Measurements from ENCODE around the gene KLF5. TPM values are rescaled to one million over a fixed set of nuclear protein-coding genes. Genes with fewer than 3 reads are reported as not detected.

KLF5 gene
- total and polyA plus RNA-seq, 10 of the 15 experiments (the other 5 are each of a cell fraction or from before 2014, with no cell fraction given) = 0.43 to 5.2 (median 1.0) TPM

- TF ChIP-seq, protein P1, sequence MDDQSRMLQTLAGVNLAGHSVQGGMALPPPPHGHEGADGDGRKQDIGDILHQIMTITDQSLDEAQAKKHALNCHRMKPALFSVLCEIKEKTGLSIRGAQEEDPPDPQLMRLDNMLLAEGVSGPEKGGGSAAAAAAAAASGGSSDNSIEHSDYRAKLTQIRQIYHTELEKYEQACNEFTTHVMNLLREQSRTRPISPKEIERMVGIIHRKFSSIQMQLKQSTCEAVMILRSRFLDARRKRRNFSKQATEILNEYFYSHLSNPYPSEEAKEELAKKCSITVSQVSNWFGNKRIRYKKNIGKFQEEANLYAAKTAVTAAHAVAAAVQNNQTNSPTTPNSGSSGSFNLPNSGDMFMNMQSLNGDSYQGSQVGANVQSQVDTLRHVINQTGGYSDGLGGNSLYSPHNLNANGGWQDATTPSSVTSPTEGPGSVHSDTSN (IDR thresholded peaks at IDR 0.05; ENCODE audit: insufficient replicate concordance, low read depth, low read length) = no peak
- peak in 2 of 3 experiments; percentile 14 to 25; a peak in 2 of 6 replicates for TF ChIP-seq CTCF (IDR thresholded peaks at IDR 0.05 in 2 of 3, conservative IDR thresholded peaks at IDR 0.05 in 1 of 3; ENCODE audit: control insufficient read depth in 2 of 3, extremely low read depth in 1 of 3, insufficient read depth in 1 of 3, low read depth in 3 of 3, low read length in 3 of 3)
- TF ChIP-seq E2F4 (IDR thresholded peaks at IDR 0.05; ENCODE audit: low read depth, low read length) = no peak
- TF ChIP-seq STAT1 (conservative IDR thresholded peaks at IDR 0.05) = no peak
- no peak for TF ChIP-seq SMAD1 (IDR thresholded peaks at IDR 0.05; ENCODE audit: low read depth, partially characterized antibody)
- no peak for TF ChIP-seq BCL11A (IDR thresholded peaks at IDR 0.05; ENCODE audit: low read depth, low read length)
- no peak for TF ChIP-seq SRF (IDR thresholded peaks at IDR 0.05; ENCODE audit: low read depth in 2 of 2, low read length in 2 of 2)
- TF ChIP-seq ZNF207 (IDR thresholded peaks at IDR 0.05; ENCODE audit: borderline replicate concordance) = no peak
These were observed 850 bp downstream of the KLF5 start (continued) for GRCh38 chr13:73059460-73060250.

Measured in GM12878 (cell line).